Ectodermal cell (in vitro differentiated cells): Measurements from ENCODE around the gene PCP2.

Experiments used
- H3K27ac ChIP-seq: 2 replicates; pipeline ENCODE4 v1.7.0; 2013; ENCODE audit warnings: mild to moderate bottlenecking, low read depth, low read length; ENCODE audit not compliant: insufficient read depth, poor library complexity, severe bottlenecking
- H3K27me3 ChIP-seq: 2 replicates; pipeline ENCODE4 v1.7.0; 2013; ENCODE audit warnings: mild to moderate bottlenecking, low read length; ENCODE audit not compliant: insufficient read depth, control insufficient read depth, poor library complexity, severe bottlenecking
- H3K36me3 ChIP-seq: one replicate; pipeline ENCODE4 v1.7.0; 2013; ENCODE audit warnings: low read length; ENCODE audit not compliant: control insufficient read depth, insufficient read depth
- H3K4me1 ChIP-seq: one replicate; pipeline ENCODE4 v1.7.0; 2013; ENCODE audit warnings: low read length; ENCODE audit not compliant: control insufficient read depth, insufficient read depth
- H3K4me3 ChIP-seq: 2 replicates; pipeline ENCODE4 v1.7.0; 2013; ENCODE audit warnings: low read depth, low read length, control low read depth; ENCODE audit not compliant: insufficient read depth
- H3K9me3 ChIP-seq: 2 replicates; pipeline ENCODE4 v1.7.0; 2013; ENCODE audit warnings: mild to moderate bottlenecking, low read length, moderate library complexity; ENCODE audit not compliant: control insufficient read depth
- WGBS, 2 experiments: methylation state at CpG; one replicate each; pipeline ENCODE4 v1.1.7; 2013; ENCODE audit warnings: missing lambda C conversion rate in 2 of 2; 5-methylcytosine and 5-hydroxymethylcytosine counted together

Gene PCP2

DNA sequence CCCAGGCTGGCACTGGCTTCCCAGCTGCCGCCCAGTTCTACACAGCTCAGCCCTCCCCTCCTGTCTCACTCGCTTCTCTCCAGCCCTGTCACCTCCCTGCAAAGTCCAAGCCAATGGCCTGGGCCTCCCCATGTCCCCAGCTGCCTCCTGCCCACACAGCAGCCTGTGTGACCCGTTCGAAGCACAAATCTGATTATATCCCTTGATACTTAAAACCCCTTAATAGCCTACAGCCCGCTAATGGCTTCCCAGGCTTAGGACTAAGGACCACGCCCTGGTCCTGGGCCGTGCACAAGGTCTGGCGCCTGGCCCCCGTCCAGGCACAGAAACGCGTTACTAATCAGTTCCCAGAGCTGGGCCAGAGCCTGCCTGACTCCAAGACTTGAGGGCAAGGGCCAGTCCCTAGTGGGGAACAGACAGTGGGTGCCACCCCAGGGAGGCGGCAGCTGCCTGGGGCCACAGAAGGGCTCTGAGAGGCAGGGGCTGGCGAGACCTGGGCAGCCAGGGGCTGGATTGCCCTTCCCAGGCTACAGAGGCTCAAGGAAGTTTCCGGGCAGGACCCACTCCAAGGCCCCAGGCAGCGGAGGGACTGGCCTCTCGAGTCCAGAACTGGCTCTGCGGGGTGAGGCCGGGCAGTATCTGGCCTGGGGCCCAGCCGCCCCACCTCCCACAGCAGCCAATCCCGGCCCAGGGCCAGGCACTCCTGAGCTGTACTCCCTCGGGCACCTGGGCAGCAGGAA, 14.6 kb downstream of the PCP2 start:
- no peak overlapping the region for H3K27ac ChIP-seq
- WGBS, 2 experiments, result 94% methylated on average over 21 of the region's 21 CpGs
- H3K36me3 ChIP-seq, result peaks cover 26% of the 10 kb centered on the region
- no peaks in the 10 kb centered on the region for H3K4me1 ChIP-seq
- H3K9me3 ChIP-seq, result no peaks in the 10 kb centered on the region
- H3K27me3 ChIP-seq, result no peaks in the 10 kb centered on the region
- H3K4me3 ChIP-seq, result no peak overlapping the region

DNA sequence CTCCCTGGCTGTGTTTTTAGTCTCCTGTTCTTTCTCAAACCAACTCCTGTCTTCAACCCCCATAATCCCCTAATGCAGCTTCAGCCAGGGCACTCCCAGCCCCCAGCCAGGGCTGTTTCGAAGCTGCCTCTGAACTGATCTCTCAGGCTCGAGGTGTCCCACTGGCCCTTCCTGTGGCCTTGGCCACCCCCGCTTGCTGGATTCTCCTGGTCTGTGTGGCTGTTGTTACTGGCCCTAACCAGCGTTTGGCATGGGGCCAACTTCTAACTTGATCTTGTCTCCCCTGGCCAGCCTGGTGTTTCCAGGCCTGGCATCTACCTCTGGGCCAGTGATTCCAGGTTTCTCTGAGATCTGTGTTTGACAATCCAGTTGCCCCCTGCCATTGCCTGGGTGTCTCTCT, 15.2 kb downstream of the PCP2 start:
- Histone ChIP-seq H3K36me3 (peaks cover 21% of the 10 kb centered on the region), H3K9me3 (no peaks in the 10 kb centered on the region), H3K4me3 (no peak overlapping the region), H3K4me1 (no peaks in the 10 kb centered on the region), H3K27ac (no peak overlapping the region), H3K27me3 (no peaks in the 10 kb centered on the region)
- 94 to 96% methylated on average over 4 of the region's 4 CpGs for WGBS, 2 experiments

DNA sequence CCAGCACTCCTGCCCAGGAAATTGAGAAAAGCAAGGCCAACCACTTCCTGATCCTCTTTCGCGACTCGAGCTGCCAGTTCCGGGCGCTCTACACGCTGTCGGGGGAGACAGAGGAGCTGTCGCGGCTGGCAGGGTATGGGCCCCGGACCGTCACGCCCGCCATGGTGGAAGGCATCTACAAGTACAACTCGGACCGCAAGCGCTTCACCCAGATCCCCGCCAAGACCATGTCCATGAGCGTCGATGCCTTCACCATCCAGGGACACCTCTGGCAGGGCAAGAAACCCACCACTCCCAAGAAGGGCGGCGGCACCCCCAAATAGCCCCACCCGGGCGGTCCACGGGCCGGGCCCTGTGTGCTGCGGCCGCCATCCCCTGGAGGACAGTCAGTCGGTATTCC, 15.8 kb downstream of the PCP2 start:
- WGBS, 2 experiments, result 96% methylated on average over 28 of the region's 28 CpGs
- Histone ChIP-seq H3K36me3 (peaks cover 15% of the 10 kb centered on the region), H3K27ac (no peak overlapping the region), H3K4me1 (no peaks in the 10 kb centered on the region), H3K4me3 (no peak overlapping the region), H3K27me3 (no peaks in the 10 kb centered on the region), H3K9me3 (no peaks in the 10 kb centered on the region)

DNA sequence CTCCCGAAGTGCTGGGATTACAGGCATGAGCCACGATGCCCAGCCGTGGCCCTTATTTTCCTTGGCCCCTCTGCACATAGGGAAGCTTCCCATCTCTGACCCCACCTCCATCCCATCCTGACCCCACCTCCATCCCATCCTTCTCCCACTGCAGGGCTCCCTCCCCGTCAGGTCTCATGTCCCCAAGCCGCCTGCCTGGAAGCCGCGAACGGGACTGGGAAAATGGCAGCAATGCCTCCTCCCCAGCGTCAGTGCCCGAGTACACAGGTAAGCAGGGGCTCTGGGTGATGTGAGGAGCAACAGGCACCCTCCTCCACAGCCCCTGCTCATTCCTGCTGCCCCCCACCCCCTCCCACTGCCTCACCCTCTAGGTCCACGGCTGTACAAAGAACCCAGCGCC, 16.3 kb downstream of the PCP2 start:
- Histone ChIP-seq H3K4me3 (no peak overlapping the region), H3K27me3 (no peaks in the 10 kb centered on the region), H3K9me3 (no peaks in the 10 kb centered on the region), H3K36me3 (peaks cover 12% of the 10 kb centered on the region), H3K27ac (no peak overlapping the region), H3K4me1 (no peaks in the 10 kb centered on the region)
- 89 to 96% methylated on average over 12 of the region's 12 CpGs for WGBS, 2 experiments

DNA sequence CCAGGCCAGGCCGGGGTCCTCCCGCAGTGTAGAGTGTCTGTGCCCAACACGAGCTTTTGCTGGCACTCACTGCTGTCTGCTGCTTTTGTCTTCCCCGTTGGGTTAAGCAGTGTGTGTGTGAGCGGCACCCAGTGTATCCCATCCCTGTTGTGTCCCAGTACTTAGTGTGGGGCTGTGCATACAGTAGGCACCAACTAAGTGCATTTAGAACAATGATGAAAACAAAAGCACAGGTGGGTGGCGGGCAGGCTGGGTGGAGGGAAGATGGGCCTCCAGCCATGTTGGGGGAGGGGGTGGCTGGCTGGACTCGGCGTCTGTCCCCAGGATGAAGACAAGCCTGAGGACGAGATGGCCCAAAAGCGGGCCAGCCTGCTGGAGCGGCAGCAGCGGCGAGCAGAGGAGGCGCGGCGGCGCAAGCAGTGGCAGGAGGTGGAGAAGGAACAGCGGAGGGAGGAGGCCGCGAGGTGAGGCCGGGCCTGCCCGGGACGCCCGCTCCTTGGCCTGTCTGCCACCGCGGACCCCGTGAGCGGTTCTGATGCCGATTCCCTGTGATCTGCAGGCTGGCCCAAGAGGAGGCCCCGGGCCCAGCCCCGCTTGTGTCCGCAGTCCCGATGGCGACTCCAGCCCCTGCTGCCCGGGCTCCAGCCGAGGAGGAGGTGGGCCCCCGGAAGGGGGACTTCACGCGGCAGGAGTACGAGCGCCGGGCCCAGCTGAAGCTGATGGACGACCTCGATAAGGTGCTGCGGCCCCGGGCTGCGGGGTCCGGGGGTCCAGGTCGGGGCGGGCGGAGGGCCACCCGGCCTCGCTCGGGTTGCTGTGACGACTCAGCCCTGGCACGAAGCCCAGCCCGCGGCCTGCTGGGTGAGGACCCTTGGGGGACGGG, 18.4 kb downstream of the PCP2 start:
- Histone ChIP-seq H3K36me3 (no peaks in the 10 kb centered on the region), H3K4me3 (no peak overlapping the region), H3K4me1 (no peaks in the 10 kb centered on the region), H3K27me3 (no peaks in the 10 kb centered on the region), H3K27ac (no peak overlapping the region), H3K9me3 (no peaks in the 10 kb centered on the region)
- WGBS, 2 experiments, result 95% methylated on average over 59 of the region's 59 CpGs

DNA sequence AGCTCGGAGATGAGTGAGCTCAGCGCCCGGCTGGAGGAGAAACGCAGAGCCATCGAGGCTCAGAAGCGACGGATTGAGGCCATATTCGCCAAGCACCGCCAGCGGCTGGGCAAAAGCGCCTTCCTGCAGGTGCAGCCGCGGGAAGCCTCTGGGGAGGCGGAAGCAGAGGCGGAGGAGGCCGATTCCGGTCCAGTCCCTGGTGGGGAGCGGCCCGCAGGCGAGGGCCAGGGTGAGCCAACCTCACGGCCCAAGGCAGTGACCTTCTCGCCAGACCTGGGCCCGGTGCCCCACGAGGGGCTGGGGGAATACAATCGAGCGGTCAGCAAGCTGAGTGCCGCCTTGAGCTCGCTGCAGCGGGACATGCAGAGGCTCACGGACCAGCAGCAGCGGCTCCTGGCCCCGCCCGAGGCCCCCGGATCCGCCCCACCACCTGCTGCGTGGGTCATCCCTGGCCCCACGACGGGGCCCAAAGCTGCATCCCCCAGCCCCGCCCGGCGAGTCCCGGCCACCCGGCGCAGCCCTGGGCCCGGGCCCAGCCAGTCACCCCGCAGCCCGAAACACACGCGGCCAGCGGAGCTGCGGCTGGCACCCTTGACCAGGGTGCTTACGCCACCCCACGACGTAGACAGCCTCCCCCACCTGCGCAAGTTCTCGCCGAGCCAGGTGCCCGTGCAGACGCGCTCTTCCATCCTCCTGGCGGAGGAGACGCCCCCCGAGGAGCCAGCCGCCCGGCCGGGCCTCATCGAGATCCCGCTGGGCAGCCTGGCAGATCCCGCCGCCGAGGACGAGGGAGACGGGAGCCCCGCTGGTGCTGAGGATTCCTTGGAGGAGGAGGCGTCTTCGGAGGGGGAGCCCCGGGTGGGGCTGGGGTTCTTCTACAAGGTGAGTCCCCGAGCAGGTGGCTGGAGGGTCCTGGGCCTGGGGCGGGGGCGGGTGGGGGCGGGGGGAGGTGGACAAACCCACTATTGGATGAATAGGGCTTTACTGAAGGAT, 20.9 kb downstream of the PCP2 start:
- WGBS, 2 experiments, result 94 to 96% methylated on average over 77 of the region's 81 CpGs
- no peaks in the 10 kb centered on the region for H3K27me3 ChIP-seq
- no peaks in the 10 kb centered on the region for H3K4me1 ChIP-seq
- no peaks in the 10 kb centered on the region for H3K9me3 ChIP-seq
- no peak overlapping the region for H3K27ac ChIP-seq
- no peak overlapping the region for H3K4me3 ChIP-seq
- H3K36me3 ChIP-seq, result no peaks in the 10 kb centered on the region

DNA sequence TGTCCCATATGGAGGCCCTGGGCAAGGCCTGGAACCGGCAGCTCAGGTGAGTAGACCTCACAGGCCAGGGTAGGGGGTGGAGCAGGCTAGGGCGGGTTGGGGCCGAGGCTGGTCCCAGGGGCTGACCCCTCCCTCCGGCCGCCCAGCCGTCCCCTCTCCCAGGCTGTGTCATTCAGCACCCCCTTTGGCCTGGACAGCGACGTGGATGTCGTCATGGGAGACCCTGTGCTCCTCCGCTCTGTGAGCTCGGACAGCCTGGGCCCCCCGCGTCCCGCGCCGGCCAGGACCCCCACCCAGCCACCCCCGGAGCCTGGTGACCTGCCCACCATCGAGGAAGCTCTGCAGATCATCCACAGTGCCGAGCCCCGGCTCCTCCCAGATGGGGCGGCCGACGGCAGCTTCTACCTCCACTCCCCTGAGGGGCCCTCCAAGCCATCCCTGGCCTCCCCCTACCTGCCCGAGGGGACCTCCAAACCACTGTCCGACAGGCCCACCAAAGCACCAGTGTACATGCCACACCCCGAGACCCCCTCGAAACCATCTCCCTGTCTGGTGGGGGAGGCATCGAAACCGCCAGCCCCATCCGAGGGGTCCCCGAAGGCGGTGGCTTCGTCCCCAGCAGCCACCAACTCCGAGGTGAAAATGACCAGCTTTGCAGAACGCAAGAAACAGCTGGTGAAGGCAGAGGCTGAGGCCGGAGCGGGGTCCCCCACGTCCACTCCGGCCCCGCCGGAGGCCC, 21.8 kb downstream of the PCP2 start:
- Histone ChIP-seq H3K27ac (no peak overlapping the region), H3K9me3 (no peaks in the 10 kb centered on the region), H3K4me1 (no peaks in the 10 kb centered on the region), H3K36me3 (no peaks in the 10 kb centered on the region), H3K27me3 (no peaks in the 10 kb centered on the region), H3K4me3 (no peak overlapping the region)
- 94 to 95% methylated on average over 41 of the region's 41 CpGs for WGBS, 2 experiments

DNA sequence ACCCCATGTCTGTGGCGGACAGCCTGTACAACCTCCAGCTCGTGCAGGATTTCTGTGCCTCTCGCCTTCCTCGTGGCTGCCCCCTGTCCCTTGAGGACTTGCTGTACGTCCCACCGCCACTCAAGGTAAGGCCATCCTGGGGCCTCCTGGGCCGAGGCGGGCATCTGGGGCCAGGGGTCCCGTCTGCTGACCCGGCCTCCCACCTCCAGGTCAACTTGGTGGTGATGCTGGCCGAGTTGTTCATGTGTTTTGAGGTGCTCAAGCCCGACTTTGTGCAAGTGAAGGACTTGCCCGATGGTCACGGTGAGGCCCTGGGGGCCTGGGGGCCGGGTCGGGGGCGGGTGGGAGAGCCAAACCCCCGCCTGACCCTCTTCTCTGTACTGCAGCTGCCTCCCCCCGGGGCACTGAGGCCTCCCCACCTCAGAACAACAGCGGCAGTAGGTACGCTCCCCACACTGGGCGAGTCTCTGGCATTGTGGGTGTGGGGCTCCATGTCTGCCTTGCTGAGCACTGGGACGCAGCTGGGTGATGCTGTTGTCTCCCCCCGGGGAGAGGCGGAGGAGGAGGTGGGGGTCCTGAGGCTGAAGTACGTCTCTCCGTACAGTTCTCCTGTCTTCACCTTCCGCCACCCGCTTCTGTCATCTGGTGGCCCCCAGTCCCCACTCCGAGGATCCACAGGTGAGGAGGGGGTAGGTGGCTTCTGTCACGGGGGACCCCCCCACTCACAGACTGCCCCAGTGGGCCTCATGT, 22.9 kb downstream of the PCP2 start:
- Histone ChIP-seq H3K4me1 (no peaks in the 10 kb centered on the region), H3K27me3 (no peaks in the 10 kb centered on the region), H3K36me3 (no peaks in the 10 kb centered on the region), H3K4me3 (no peak overlapping the region), H3K27ac (no peak overlapping the region), H3K9me3 (no peaks in the 10 kb centered on the region)
- 94 to 95% methylated on average over 31 of the region's 31 CpGs for WGBS, 2 experiments
